ENCODE data around the gene PCCA. TPM values are rescaled to one million over a fixed set of nuclear protein-coding genes. Genes with fewer than 3 reads are reported as not detected.
"Not testable (repeated sequence)": the region's sequence is repeated elsewhere in the genome, so short reads cannot be mapped to it uniquely, and the experiment has no call there.

The PCCA gene
- total RNA-seq, 1 experiment from 2014 or later, result 22.8 TPM

- no peak for DNase-seq (ENCODE audit: low spot score)
Measured at GRCh38 chr13:100240109-100240779, 151.4 kb downstream of the PCCA start.

GRCh38 chr13:100244431-100244830, 155.5 kb downstream of the PCCA start:
- no peak for DNase-seq (ENCODE audit: low spot score)

DNA sequence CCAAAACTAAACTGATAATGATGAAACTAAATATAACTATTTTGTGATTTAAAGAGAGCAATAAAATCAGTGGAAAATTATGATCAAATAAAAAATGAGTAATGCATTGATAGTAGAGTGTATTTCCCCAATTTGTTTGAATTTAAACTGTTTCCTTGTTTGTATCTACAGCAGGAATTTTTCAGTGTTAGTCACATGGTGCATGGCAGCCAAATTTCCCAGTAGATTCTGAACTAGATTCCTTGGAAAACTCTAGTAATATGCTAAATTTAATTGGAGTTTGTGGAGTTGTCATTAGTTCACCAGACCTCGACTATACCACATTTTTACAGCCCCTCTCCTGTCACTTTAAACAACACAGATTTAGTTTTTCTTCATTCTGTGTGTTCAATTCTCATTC, 156.2 kb downstream of the PCCA start:
- no peak for DNase-seq (ENCODE audit: low spot score)

DNA sequence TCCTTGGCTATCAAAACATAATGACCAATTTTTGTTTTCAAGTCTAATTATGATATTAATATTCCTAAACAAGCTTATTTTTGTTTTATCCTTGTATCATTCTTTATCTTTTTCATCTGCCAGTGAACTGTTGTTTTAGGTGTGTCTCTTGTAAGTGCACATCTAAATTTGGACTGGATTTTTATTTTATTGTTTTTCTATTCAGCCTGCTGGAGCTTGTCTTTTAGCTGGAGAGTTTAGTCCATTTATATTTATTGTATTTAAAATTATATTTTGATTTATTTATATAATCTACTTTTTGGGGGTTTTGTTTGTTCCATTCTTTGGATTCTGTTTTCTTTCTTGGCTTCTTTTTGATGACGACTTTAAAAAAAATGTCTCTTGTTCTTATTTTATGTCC, 159.0 kb downstream of the PCCA start:
- DNase-seq (ENCODE audit: low spot score), result no peak

DNA sequence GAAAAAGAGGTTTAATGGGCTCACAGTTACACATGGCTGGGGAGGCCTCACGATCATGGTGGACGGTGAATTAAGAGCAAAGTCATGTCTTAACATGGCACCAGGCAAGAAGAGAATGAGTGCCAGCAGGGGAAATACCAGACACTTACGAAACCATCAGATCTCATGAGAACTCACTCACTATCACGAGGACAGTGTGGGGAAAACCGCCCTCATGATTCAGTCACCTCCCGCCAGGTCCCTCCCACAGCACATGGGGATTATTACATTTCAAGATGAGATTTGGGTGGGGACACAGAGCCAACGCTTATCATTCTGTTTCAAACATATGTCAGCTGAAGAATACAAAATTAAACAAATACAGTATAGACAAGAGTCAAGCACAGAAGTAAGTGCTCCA, 165.1 kb downstream of the PCCA start:
- peak; percentile 20 for DNase-seq (ENCODE audit: low spot score)

GRCh38 chr13:100262404-100262803, 173.5 kb downstream of the PCCA start:
- no peak for DNase-seq (ENCODE audit: low spot score)

DNA sequence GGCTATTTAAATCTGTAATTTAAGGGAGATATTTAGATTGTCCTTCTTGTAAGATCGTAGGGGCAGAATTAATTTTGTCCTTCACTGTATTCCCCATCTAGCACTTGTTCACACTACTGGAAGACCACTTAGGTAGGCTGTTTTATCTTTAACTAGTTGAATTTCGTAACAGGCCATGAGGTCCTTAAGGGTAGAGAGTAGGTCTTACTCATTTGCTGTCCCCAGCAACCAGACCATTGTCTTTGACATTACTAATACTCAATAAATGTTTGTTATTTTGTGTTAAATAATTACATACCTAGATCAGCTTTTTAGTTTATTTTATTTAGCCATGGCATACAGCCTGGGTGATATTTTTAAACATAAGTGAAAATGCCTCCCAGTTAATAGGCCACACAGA, 177.1 kb downstream of the PCCA start:
- no peak for DNase-seq (ENCODE audit: low spot score)

DNA sequence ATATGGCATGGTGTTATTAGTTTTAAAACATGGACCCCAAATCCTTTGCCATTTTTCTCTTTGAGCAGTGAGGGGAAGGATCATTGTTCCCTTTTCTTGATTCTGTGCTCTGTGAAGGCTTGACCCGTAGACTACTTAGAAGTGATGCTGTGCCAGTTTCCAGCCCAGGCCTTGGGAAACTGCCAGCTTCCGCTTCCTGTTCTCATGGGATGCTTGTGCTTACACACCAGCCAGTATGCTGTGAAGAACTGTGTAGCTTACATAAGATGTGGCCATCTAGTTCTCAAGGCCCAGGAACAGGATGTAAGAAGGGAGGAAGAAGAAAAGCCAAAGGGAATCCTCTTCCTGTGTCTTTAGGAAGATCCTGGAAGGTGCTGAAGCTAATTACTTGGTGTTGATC, 180.9 kb downstream of the PCCA start:
- DNase-seq (ENCODE audit: low spot score), result peak; percentile 66

- no peak for DNase-seq (ENCODE audit: low spot score)
Measured at GRCh38 chr13:100273138-100273537, 184.2 kb downstream of the PCCA start.

GRCh38 chr13:100273552-100273951, 184.7 kb downstream of the PCCA start:
- DNase-seq (ENCODE audit: low spot score), result no peak

GRCh38 chr13:100274942-100275506, 186.1 kb downstream of the PCCA start:
- no peak for DNase-seq (ENCODE audit: low spot score)

GRCh38 chr13:100275746-100276145, 186.9 kb downstream of the PCCA start:
- no peak for DNase-seq (ENCODE audit: low spot score)

- peak; percentile 29 for DNase-seq (ENCODE audit: low spot score)
Measured at GRCh38 chr13:100280681-100281080, 191.8 kb downstream of the PCCA start.

DNA sequence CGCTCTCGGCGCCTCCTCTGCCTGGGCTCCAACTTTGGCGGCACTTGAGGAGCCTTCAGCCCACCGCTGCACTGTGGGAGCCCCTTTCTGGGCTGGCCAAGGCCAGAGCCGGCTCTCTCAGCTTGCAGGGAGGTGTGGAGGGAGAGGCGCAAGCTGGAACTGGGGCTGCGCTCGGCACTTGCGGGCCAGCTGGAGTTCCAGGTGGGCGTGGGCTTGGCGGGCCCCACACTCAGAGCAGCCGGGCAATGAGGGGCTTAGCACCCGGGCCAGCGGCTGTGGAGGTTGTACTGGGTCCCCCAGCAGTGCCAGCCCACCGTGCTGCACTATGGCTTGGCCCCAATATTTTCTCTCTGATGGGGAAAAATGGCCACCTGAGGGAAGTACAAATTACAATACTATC, 193.4 kb downstream of the PCCA start:
- not testable (repeated sequence) for DNase-seq (ENCODE audit: low spot score)

DNA sequence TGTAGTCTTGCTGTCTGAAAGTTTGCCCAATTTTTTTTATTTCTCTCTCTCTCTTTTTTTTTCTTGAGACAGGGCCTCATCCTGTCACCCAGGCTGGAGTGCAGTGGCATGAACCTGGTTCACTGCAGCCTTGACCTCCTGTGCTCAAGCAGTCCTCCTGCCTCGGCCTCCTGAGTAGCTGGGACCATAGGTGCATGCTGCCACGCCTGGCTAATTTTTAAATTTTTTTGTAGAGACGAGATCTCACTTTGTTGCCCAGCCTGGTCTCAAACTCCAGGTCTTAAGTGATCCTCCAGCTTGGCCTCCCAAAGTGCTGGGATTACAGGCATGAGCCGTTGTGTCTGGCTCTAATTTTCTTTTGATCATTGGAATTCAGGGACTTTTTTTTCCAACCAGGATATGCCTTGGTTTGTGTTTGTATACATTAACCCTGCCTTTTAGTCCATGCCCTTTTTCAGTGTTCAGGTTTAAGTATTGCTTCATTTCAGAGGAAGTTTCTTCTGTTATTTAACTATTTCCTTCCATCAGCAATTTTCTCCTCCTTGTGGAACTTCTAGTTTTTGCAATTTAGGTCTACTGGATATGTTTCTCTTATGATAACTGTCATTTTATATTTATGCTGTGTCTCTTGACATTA, 201.4 kb downstream of the PCCA start:
- no peak for DNase-seq (ENCODE audit: low spot score)

DNA sequence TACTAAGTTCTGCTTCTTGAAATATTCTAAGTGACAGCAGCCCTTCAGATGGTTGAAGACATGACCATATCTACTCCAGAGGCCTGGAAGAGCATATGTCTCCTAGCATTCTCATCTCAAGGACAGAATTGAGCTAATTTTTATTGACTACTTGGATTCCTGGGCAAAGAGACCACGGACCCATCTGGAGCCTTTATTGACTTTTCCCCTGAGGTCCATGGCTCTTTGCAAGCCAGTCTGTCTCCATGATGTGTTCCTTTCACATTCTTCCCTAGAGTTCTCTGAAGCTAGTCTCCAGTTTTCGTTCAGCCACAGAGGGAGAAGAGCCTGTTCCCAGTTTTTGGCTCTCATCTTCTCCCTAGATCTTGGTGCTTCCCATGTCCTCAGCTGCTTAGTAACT, 202.7 kb downstream of the PCCA start:
- no peak for DNase-seq (ENCODE audit: low spot score)

DNA sequence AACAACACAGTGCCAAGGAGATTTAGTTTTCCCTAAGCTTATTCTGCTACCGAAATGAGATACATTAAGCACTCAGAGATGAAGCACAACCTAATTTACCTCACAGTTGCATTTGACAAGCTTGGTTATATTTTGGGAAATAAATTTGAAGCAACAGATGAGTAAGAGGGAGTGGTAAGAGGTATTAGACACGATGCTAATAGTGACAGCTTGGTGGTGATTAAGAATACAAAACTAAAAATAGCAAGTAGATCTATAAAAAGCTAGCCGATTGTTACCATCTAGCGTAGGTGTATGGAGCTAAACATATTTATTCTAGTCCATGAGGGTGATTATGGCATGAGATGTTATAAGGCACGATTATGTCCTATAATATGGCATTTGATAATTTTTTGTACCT, 208.5 kb downstream of the PCCA start:
- no peak for DNase-seq (ENCODE audit: low spot score)

DNA sequence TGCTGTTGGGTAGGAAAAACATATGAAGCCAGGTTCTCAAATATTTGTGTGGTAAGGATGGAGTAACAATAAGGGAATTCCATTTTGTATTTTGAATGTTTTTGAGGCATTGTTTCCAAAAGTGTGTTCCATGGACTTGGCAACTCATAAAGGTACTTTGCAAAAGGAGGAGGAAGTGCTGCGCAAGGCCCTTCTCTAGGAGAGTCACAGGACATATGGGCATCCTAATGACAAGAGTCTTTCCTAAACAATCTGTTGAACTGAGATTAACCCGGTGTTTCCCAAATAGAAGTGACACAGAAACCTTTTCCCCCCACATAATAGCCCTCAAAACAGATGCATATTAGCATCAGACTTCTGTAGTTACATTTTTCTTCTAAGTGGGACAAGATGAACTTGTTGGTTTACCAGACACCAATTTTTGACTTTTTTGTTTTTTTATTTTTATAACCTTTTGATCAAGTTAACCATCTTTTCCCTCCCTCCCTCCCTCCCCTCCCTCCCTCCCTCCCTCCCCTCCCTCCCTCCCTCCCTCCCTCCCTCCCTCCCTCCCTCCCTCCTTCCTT, 209.3 kb downstream of the PCCA start:
- DNase-seq (ENCODE audit: low spot score), result no peak

DNA sequence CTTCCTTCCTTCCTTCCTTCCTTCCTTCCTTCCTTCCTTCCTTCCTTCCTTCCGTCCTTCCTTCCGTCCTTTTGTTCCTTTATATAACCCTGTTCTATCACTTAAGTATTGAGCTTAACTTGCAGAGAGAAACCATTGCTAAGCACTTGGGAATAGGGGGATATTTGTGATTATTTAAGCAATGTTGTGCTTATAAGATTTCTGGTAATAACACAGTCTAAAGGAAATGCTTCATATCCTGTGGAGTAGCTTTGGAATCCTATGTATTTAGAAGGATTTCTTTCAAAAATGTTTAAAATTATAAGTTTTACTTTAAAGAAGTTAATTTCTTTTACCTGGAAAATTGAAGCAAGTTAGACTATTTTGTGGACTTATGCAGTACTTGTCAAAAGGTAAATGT, 209.8 kb downstream of the PCCA start:
- no peak for DNase-seq (ENCODE audit: low spot score)

DNA sequence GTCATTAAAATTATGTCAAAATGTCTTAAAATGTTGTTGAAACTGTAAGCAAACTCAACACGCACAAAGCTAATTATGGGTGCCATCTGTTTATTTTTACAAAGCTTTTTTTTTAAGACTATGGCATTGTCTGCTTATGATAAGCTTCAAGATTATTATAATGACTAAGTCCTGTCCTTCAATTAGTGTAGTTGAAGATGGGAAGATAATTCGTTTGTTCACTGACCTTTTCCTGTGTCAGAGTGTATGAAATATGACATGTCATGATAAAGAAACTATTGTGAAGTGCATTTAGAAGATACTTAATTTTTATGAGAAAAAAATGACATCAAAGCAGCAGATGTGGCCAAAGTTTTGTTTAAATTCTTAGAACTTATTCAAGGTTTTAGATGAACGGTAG, 211.3 kb downstream of the PCCA start:
- DNase-seq (ENCODE audit: low spot score), result no peak

DNA sequence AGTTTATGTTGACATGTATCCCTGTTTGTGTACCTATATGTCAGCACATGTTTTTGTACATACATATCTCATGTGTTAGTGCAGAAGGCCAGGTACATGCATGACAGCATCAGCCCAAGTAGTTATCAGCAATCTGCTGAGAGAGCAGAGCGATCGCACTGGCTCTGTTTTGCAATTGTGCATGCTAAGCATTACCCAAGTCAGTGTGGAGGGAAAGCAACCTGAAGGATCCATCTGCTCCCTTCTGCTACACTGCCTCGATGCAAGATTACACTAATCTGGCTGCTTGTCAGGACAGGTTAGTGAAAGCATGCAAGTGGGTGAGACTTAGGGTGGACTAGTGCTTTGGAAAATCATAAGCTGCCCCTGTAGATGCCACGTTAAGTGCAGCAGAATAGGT, 211.8 kb downstream of the PCCA start:
- no peak for DNase-seq (ENCODE audit: low spot score)

DNA sequence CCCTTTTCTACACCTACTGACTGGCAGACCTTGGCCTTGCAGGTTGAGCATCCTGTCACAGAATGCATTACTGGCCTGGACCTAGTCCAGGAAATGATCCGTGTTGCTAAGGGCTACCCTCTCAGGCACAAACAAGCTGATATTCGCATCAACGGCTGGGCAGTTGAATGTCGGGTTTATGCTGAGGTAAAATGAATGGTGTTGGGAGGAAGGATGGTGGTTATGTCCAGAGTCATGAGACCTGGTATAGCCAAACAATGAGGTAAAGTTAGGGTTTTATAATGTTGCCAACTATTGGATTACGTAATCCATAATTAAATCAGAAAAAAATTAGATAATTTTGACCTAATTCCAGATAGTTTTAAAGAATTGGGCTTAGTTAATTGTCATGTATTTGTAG, 212.5 kb downstream of the PCCA start:
- DNase-seq (ENCODE audit: low spot score), result no peak

GRCh38 chr13:100302391-100302790, 213.5 kb downstream of the PCCA start:
- no peak for DNase-seq (ENCODE audit: low spot score)

All from A172 (cell line).